HepG2 (cell line): ENCODE data around the gene KCNK7. TPM values are rescaled to one million over a fixed set of nuclear protein-coding genes. Genes with fewer than 3 reads are reported as not detected.

Experiments
- ATF2 ChIP-seq: sonication (generic); formaldehyde crosslinking; IDR thresholded peaks from 2 replicates; pipeline ENCODE4 v1.4.0; 2020; ENCODE audit warnings: missing genetic modification reagents
- HINFP ChIP-seq: sonication (generic); formaldehyde crosslinking; IDR thresholded peaks from 2 replicates; pipeline ENCODE4 v1.4.0; 2020; ENCODE audit warnings: low read depth, mild to moderate bottlenecking, missing genetic modification reagents
- KDM4B ChIP-seq: sonication (generic); formaldehyde crosslinking; IDR thresholded peaks from 2 replicates; pipeline ENCODE4 v1.4.0; 2020; ENCODE audit warnings: missing genetic modification reagents
- MAFF ChIP-seq: IDR thresholded peaks from 2 replicates; pipeline ENCODE4 v1.6.1; 2011; ENCODE audit warnings: low read depth, low read length, improper control_type of control experiment
- PHF8 ChIP-seq: sonication (generic); formaldehyde crosslinking; IDR thresholded peaks from 2 replicates; pipeline ENCODE4 v1.5.0; 2020; ENCODE audit warnings: missing genetic modification reagents
- POGK ChIP-seq: sonication (generic); formaldehyde crosslinking; conservative IDR thresholded peaks from 2 replicates; pipeline ENCODE4 v1.8.0; 2022; ENCODE audit warnings: mild to moderate bottlenecking, moderate library complexity, missing genetic modification reagents
- PRDM15 ChIP-seq: sonication (generic); formaldehyde crosslinking; IDR thresholded peaks from 2 replicates; pipeline ENCODE4 v1.4.0; 2020; ENCODE audit warnings: missing genetic modification reagents
- RFX1 ChIP-seq: fragments of 450-650 bp; IDR thresholded peaks from 2 replicates; pipeline ENCODE4 v1.6.1; 2017
- TMF1 ChIP-seq: sonication (generic); formaldehyde crosslinking; IDR thresholded peaks from 2 replicates; pipeline ENCODE4 v1.8.1; 2022; ENCODE audit warnings: low read depth, missing genetic modification reagents
- ZFAT ChIP-seq: sonication (generic); formaldehyde crosslinking; conservative IDR thresholded peaks from 2 replicates; pipeline ENCODE4 v1.8.1; 2023; ENCODE audit warnings: missing genetic modification reagents, inconsistent platforms
- ZNF547 ChIP-seq: sonication (generic); formaldehyde crosslinking; IDR thresholded peaks from 2 replicates; pipeline ENCODE4 v1.5.1; 2020; ENCODE audit warnings: mild to moderate bottlenecking, missing genetic modification reagents
- ZSCAN21 ChIP-seq: sonication (generic); formaldehyde crosslinking; IDR thresholded peaks from 2 replicates; pipeline ENCODE4 v1.8.0; 2022; ENCODE audit warnings: mild to moderate bottlenecking, missing genetic modification reagents, moderate library complexity, borderline replicate concordance
- polyA plus RNA-seq, 8 experiments: library from polyadenylated mRNA; depleted of rRNA in 3 of 8; stranded (reverse) in 7 of 8; unstranded in 1 of 8; fragments of >200 nt; fragmentation: Illumina TruSeq in 4 of 8; extraction: Trizol in 4 of 8; gene quantifications; 2 replicates each; pipeline versions ENCODE4 v1.2.1 to v1.2.3, GENCODE V29; 2011 to 2016; ENCODE audit warnings: low read depth in 4 of 8, missing spikeins in 1 of 8, mixed read lengths in 1 of 8; ENCODE audit not compliant: insufficient read depth in 1 of 8
- total RNA-seq, 5 experiments: library from RNA; depleted of rRNA; stranded (reverse); fragments of >200 nt; fragmentation: Illumina TruSeq; extraction: Trizol; gene quantifications; 2 replicates each; pipeline ENCODE4 v1.2.3, GENCODE V29; 2016; ENCODE audit warnings: low read depth in 1 of 5

KCNK7 gene
- total and polyA plus RNA-seq, 2 of the 13 experiments (the other 11 are each of a cell fraction or from before 2014, with no cell fraction given), result 0.11 TPM; not detected in 1

- TF ChIP-seq POGK (CRISPR knock-in tag) (peak; percentile 58), PRDM15 (CRISPR knock-in tag) (no peak), PHF8 (CRISPR knock-in tag) (peak; percentile 71), ZSCAN21 (CRISPR knock-in tag) (0 out of 2 replicates have a peak, but pooled peaks have one; percentile 51), MAFF (no peak), TMF1 (peak; percentile 36; the same call in 1 of the 2 replicates), ZNF547 (peak; percentile 20; the same call in 1 of the 2 replicates), ATF2 (0 out of 2 replicates have a peak, but pooled peaks have one; percentile 22), HINFP (CRISPR knock-in tag) (no peak), ZFAT (CRISPR knock-in tag) (no peak), KDM4B (0 out of 2 replicates have a peak, but pooled peaks have one; percentile 52), RFX1 (no peak)
These were observed 38.2 kb downstream of the KCNK7 start (continued) for GRCh38 chr11:65557280-65558001.
